GM21528 (cell line): ENCODE data around the gene CSNK1A1L.
A peak's percentile ranks its signal among the peaks of the same experiment; 100 is the strongest.
"Not testable (repeated sequence)": the region's sequence is repeated elsewhere in the genome, so short reads cannot be mapped to it uniquely, and the experiment has no call there.

Experiments used
- ATAC-seq: cut with Tn5 transposase; IDR thresholded peaks from one replicate; pipeline ENCODE4 v1.9.1; 2021; ENCODE audit warnings: mild to moderate bottlenecking, moderate library complexity; ENCODE audit not compliant: unreplicated experiment, low FRiP score

The CSNK1A1L gene

DNA sequence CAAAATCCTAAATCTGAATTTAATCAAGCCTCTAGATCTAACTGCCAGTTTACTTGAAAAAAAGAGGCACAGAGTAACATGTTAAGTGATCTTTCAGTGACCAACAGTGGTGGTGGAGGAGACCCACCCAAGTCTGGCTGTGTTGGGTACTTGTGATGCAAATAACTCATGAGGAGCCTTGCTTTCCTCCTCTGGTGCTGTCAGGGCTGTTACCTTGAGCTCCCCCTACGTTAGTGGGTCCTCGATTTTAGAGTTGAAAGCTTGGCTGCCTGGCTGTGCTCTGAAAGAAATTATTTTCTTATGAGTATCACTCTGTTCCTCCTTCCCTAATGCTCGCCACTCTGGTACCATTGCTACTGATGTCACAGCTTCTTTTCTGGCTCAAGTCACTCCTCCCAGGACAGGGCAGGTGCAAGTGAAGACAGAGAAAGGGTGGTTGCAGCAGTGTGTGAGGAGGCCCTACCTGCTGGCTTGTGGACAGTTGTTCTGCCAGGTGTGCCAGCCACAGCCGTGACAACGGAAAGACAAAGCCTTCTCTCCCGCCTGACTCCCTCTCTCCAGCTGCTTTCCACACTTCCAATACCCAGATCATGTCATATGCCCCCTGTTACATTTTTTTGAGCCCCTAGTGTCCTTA lies 39.5 kb downstream of the CSNK1A1L start:
- ATAC-seq: no peak

DNA sequence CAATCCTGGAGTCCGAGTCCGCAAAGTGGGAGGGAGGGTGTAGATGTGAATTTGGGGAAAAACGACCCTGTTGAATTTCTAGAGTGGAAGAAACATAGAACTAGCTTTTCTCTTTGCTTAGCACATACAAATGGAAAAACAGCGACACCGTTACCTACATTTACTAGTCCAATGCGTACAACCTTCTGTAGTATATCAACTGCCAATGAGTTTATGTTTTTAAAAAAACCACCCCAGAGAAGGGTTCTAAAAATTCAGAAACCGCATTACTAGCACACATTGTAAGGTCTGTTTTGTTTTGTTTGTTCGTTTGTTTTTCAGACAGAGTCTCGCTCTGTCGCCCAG lies 45.6 kb downstream of the CSNK1A1L start:
- ATAC-seq: peak; percentile 35

DNA sequence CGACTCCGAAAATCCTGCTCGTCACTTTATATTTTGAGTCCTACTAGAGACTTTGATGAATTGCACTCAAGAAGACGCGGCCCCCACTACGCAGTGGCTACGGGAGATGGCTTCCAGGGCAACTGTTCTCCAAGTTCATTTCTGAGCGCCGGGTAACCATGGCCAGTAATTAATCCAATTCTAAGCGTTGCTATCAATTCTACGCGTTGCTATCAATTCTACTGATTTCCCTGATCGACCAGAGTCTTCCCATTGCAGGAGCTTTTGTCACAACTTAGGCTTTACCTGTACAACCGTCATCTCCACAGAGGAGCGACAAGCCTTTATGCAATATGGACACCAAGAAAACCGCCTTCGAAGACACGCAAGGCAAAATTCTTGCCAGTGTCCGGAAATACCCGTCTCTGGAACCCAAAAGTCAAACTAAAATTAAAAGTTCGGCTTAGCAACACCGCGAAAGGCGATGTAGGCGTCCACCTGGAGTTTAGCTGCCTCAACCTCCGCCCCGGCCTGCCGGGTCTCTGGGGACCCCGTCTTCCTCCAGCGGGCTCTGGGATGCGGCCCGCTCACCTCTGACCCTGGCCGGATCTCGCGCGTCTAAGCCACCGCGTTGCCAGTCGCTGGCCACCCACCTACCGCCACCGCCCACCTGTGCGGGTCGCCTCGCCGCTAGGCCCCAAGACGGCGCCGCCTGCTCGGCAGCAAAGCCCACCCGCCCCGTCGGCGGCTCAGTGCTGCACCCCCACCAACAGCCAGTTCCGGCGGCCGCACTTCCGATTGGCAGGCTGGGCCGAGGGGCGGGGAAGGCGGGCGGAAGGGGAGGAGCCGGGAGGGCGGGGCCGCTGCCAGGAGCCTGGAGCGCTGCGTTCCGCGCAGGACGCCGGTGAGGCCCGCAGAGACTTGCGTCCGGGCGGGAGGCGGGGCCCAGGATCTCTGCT lies 46.3 kb downstream of the CSNK1A1L start, which contains the start of gene SUPT20H:
Gene SUPT20H, minus strand, starts transcription at position 779 of the 938 bp plus-strand sequence. CDS start 8,198 bp downstream, outside the sequence.
- peak; percentile 98 for ATAC-seq

DNA sequence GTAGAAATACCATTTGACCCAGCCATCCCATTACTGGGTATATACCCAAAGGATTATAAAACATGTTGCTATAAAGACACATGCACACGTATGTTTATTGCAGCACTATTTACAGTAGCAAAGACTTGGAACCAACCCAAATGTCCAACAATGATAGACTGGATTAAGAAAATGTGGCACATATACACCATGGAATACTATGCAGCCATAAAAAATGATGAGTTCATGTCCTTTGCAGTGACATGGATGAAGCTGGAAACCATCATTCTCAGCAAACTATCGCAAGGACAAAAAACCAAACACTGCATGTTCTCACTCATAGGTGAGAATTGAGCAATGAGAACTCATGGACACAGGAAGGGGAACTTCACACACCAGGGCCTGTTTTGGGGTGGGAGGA lies 49.2 kb downstream of the CSNK1A1L start:
- not testable (repeated sequence) for ATAC-seq
